GM12875 (cell line): ENCODE results near the gene CHAT.

ENCODE experiments used
- H3K4me3 ChIP-seq: one replicate; pipeline ENCODE4 v1.5.1; 2011; ENCODE audit warnings: low read depth, low read length, control low read depth
- CTCF ChIP-seq: IDR thresholded peaks from 2 replicates; pipeline ENCODE4 v1.5.1; 2011; ENCODE audit warnings: low read depth, mild to moderate bottlenecking, control low read depth, inconsistent platforms, low read length, moderate library complexity, borderline replicate concordance; ENCODE audit not compliant: insufficient read depth

Gene CHAT

GRCh38 chr10:49643241-49644034, 29.6 kb downstream of the CHAT start:
- no peak for TF ChIP-seq CTCF

GRCh38 chr10:49644035-49644646, 30.3 kb downstream of the CHAT start:
- no peak overlapping the region for H3K4me3 ChIP-seq
- TF ChIP-seq CTCF, result no peak

More at GRCh38 chr10:49643241-49644034, 29.6 kb downstream of the CHAT start:
- no peak overlapping the region for H3K4me3 ChIP-seq

- TF ChIP-seq CTCF, result no peak
- no peak overlapping the region for H3K4me3 ChIP-seq
Measured at GRCh38 chr10:49645417-49645816, 31.6 kb downstream of the CHAT start.

- TF ChIP-seq CTCF, result no peak
- no peak overlapping the region for H3K4me3 ChIP-seq
Measured at GRCh38 chr10:49645871-49646870, 32.3 kb downstream of the CHAT start.

GRCh38 chr10:49647554-49647953, 33.7 kb downstream of the CHAT start:
- H3K4me3 ChIP-seq, result no peak overlapping the region
- TF ChIP-seq CTCF, result no peak

- no peak for TF ChIP-seq CTCF
- H3K4me3 ChIP-seq, result no peak overlapping the region
Measured at GRCh38 chr10:49647985-49648795, 34.4 kb downstream of the CHAT start.
